Neural progenitor cell (in vitro differentiated cells): ENCODE measurements around the gene GDAP2. TPM values are rescaled to one million over a fixed set of nuclear protein-coding genes. Genes with fewer than 3 reads are reported as not detected.

Source experiments
- DNase-seq: peaks from one replicate; pipeline ENCODE4 v3.0.0-alpha.2; 2016; ENCODE audit warnings: low spot score
- H2AFZ ChIP-seq: fragments of 200-600 bp; sonication (generic); replicated peaks from 2 replicates; pipeline ENCODE4 v1.6.1; 2016; ENCODE audit warnings: antibody characterized with exemption
- H3F3A ChIP-seq: fragments of 200-600 bp; sonication (generic); 2 replicates; pipeline ENCODE4 v1.6.1; 2016; ENCODE audit warnings: antibody characterized with exemption, low read depth
- H3K27ac ChIP-seq: fragments of 200-600 bp; sonication (generic); 2 replicates; pipeline ENCODE4 v1.5.1; 2016; ENCODE audit warnings: mild to moderate bottlenecking
- H3K27me3 ChIP-seq: fragments of 200-600 bp; sonication (generic); 2 replicates; pipeline ENCODE4 v1.6.1; 2016; ENCODE audit warnings: mild to moderate bottlenecking, moderate library complexity
- H3K36me3 ChIP-seq: fragments of 200-600 bp; sonication (generic); 2 replicates; pipeline ENCODE4 v1.5.1; 2016
- H3K4me1 ChIP-seq: fragments of 200-600 bp; sonication (generic); 2 replicates; pipeline ENCODE4 v1.6.1; 2016; ENCODE audit warnings: mixed run types
- H3K4me2 ChIP-seq: fragments of 200-600 bp; sonication (generic); 2 replicates; pipeline ENCODE4 v1.6.1; 2016
- H3K4me3 ChIP-seq: fragments of 200-600 bp; sonication (generic); 2 replicates; pipeline ENCODE4 v1.5.1; 2016
- H3K79me2 ChIP-seq: fragments of 200-600 bp; sonication (generic); 2 replicates; pipeline ENCODE4 v1.6.1; 2016; ENCODE audit warnings: low read depth
- H3K9ac ChIP-seq: fragments of 200-600 bp; sonication (generic); 2 replicates; pipeline ENCODE4 v1.6.1; 2016
- H3K9me3 ChIP-seq: fragments of 200-600 bp; sonication (generic); 2 replicates; pipeline ENCODE4 v1.5.1; 2016; ENCODE audit warnings: low read depth
- H4K20me1 ChIP-seq: fragments of 200-600 bp; sonication (generic); 2 replicates; pipeline ENCODE4 v1.6.1; 2016; ENCODE audit warnings: low read depth
- H3K27ac Mint-ChIP-seq: 3 replicates; pipeline ENCODE4 v1.8.0; 2021; ENCODE audit warnings: mixed read lengths
- H3K27me3 Mint-ChIP-seq: 2 replicates; pipeline ENCODE4 v1.8.0; 2022; ENCODE audit warnings: low read depth, mild to moderate bottlenecking, inconsistent platforms, moderate library complexity, mixed read lengths; ENCODE audit not compliant: insufficient read depth
- H3K36me3 Mint-ChIP-seq: 3 replicates; pipeline ENCODE4 v1.8.0; 2021; ENCODE audit warnings: mixed read lengths
- H3K4me1 Mint-ChIP-seq: 3 replicates; pipeline ENCODE4 v1.8.0; 2021; ENCODE audit warnings: mixed read lengths
- H3K4me3 Mint-ChIP-seq: 3 replicates; pipeline ENCODE4 v1.8.0; 2021; ENCODE audit warnings: mild to moderate bottlenecking, moderate library complexity, mixed read lengths
- H3K9me3 Mint-ChIP-seq: 3 replicates; pipeline ENCODE4 v1.8.0; 2020; ENCODE audit warnings: mixed read lengths
- EZH2 ChIP-seq: fragments of 200-600 bp; sonication (generic); IDR thresholded peaks from 2 replicates; pipeline ENCODE4 v1.6.1; 2017; ENCODE audit warnings: antibody characterized with exemption, mild to moderate bottlenecking, moderate library complexity
- EZH2phosphoT487 ChIP-seq: fragments of 200-600 bp; sonication (generic); IDR thresholded peaks from 2 replicates; pipeline ENCODE4 v1.6.1; 2017; ENCODE audit warnings: antibody characterized with exemption
- total RNA-seq: library from RNA; depleted of rRNA; stranded (reverse); fragments of >200 nt; gene quantifications from 2 replicates; pipeline ENCODE4 v1.2.3, GENCODE V29; 2015; ENCODE audit warnings: low replicate concordance
- TF ChIP-seq, protein P1 (sequence below): fragments of 200-600 bp; sonication (generic); IDR thresholded peaks from 2 replicates; pipeline ENCODE4 v1.5.1; 2017; ENCODE audit warnings: antibody characterized with exemption, mild to moderate bottlenecking

Gene GDAP2
- total RNA-seq, 1 donor from 2014 or later = 32.0 TPM

DNA sequence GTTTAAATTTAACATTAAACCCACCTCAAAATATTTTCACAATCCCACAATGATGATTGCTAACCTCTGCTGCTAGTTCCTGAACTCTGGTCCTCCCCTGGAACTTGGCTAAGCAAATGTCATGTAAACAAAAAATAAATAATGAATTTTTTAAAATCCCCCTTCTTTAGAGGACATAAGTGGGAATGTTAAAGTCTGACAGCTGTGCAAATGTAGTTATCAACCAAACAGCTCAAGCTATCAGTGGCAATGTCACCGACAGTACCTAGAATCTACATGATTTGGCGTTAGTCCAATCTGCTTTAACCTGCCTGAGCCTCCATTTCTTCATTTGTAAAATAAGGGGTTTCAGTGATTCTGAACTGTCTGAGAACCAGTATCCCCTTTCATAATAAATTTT lies 67.7 kb downstream of the GDAP2 start:
- Mint-ChIP-seq H3K9me3 (no peaks in the 10 kb centered on the region), H3K36me3 (peaks cover 7% of the 10 kb centered on the region), H3K27ac (no peak overlapping the region), H3K27me3 (no peaks in the 10 kb centered on the region), H3K4me1 (no peaks in the 10 kb centered on the region), H3K4me3 (no peak overlapping the region)
- H3K36me3 ChIP-seq = no peaks in the 10 kb centered on the region
- H3F3A ChIP-seq = no peaks in the 10 kb centered on the region
- TF ChIP-seq, protein P1, sequence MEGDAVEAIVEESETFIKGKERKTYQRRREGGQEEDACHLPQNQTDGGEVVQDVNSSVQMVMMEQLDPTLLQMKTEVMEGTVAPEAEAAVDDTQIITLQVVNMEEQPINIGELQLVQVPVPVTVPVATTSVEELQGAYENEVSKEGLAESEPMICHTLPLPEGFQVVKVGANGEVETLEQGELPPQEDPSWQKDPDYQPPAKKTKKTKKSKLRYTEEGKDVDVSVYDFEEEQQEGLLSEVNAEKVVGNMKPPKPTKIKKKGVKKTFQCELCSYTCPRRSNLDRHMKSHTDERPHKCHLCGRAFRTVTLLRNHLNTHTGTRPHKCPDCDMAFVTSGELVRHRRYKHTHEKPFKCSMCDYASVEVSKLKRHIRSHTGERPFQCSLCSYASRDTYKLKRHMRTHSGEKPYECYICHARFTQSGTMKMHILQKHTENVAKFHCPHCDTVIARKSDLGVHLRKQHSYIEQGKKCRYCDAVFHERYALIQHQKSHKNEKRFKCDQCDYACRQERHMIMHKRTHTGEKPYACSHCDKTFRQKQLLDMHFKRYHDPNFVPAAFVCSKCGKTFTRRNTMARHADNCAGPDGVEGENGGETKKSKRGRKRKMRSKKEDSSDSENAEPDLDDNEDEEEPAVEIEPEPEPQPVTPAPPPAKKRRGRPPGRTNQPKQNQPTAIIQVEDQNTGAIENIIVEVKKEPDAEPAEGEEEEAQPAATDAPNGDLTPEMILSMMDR = no peak
- TF ChIP-seq EZH2 (no peak), EZH2phosphoT487 (no peak)
- no peak overlapping the region for H3K4me3 ChIP-seq
- H3K9me3 ChIP-seq = no peaks in the 10 kb centered on the region
- H3K79me2 ChIP-seq = no peaks in the 10 kb centered on the region
- H2AFZ ChIP-seq = no peak overlapping the region
- no peak overlapping the region for H3K9ac ChIP-seq
- no peak overlapping the region for H3K27ac ChIP-seq
- H3K27me3 ChIP-seq = no peaks in the 10 kb centered on the region
- H3K4me2 ChIP-seq = no peak overlapping the region
- no peak for DNase-seq
- H3K4me1 ChIP-seq = no peaks in the 10 kb centered on the region
- no peaks in the 10 kb centered on the region for H4K20me1 ChIP-seq

DNA sequence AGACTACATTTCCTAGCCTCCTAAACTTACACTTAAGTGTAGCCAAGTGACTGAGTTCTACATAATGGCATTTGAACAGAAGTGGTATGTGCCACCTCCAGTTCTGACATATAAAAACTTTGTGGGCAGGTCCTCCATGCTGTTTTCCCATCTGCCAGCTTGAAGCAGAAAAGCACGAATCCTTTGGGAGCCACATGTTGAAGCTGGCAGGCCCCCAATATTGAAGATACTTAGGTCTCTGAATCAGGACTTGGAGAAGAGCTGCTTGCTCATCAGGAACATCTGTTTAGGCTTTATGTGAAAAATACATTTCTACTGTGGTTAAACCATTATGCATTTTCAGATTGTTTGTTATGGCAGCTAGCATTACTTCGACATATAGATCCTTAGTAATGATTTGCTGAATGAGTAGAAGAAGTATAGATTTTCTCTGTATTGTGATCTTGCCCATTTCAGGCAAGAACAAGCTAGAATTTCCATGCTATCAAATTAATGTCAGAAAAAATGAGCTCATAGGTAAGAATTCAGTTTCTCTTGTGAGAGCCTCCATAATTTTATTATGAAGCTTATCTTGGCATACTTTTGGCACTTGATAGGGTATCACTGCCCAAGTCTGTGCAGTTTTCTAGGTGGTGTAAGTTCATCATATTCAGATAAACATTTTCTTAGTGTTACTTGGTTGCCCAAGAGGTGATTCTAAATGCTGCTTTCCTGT lies 68.4 kb downstream of the GDAP2 start:
- Histone ChIP-seq H3K9me3 (no peaks in the 10 kb centered on the region), H3K4me1 (no peaks in the 10 kb centered on the region), H3K27ac (no peak overlapping the region), H3K9ac (no peak overlapping the region), H2AFZ (no peak overlapping the region), H4K20me1 (no peaks in the 10 kb centered on the region), H3K27me3 (no peaks in the 10 kb centered on the region), H3K4me2 (no peak overlapping the region), H3F3A (no peaks in the 10 kb centered on the region), H3K36me3 (no peaks in the 10 kb centered on the region), H3K79me2 (no peaks in the 10 kb centered on the region), H3K4me3 (no peak overlapping the region)
- Mint-ChIP-seq H3K4me1 (no peaks in the 10 kb centered on the region), H3K9me3 (no peaks in the 10 kb centered on the region), H3K27ac (no peak overlapping the region), H3K36me3 (peaks cover 5% of the 10 kb centered on the region), H3K27me3 (no peaks in the 10 kb centered on the region), H3K4me3 (no peak overlapping the region)
- TF ChIP-seq, protein P1 = no peak
- TF ChIP-seq EZH2 (no peak), EZH2phosphoT487 (no peak)
- DNase-seq = no peak

DNA sequence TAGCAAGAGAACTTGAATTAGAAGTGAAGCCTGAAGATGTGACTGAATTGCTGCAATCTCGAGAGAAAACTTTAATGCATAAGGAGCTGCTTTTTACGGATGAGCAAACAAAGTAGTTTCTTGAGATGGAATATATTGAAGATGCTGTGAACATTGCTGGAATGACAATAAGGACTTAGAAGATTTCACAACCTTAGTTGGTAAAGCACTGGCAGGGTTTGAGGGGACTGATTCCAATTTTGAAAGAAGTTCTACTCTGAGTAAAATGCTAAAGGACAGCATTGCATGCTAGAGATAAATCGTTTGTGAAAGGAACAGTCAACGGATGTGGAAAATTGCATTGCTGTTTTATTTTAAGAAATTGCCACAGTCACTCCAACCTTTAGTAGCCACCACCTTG lies 69.5 kb downstream of the GDAP2 start:
- Mint-ChIP-seq H3K27ac (no peak overlapping the region), H3K4me3 (no peak overlapping the region)

More for the DNA sequence above, 69.5 kb downstream of the GDAP2 start:
- no peak for DNase-seq
- H4K20me1 ChIP-seq = no peaks in the 10 kb centered on the region
- H3K36me3 Mint-ChIP-seq = no peaks in the 10 kb centered on the region
- no peak overlapping the region for H3K4me2 ChIP-seq
- no peaks in the 10 kb centered on the region for H3K27me3 Mint-ChIP-seq
- no peaks in the 10 kb centered on the region for H3K27me3 ChIP-seq
- TF ChIP-seq, protein P1 = no peak
- TF ChIP-seq EZH2phosphoT487 (no peak), EZH2 (no peak)
- no peaks in the 10 kb centered on the region for H3K9me3 Mint-ChIP-seq
- no peaks in the 10 kb centered on the region for H3K9me3 ChIP-seq
- H3K79me2 ChIP-seq = no peaks in the 10 kb centered on the region
- no peak overlapping the region for H2AFZ ChIP-seq
- no peaks in the 10 kb centered on the region for H3K36me3 ChIP-seq
- H3K4me3 ChIP-seq = no peak overlapping the region
- no peak overlapping the region for H3K9ac ChIP-seq
- no peaks in the 10 kb centered on the region for H3K4me1 ChIP-seq
- H3F3A ChIP-seq = no peaks in the 10 kb centered on the region
- no peaks in the 10 kb centered on the region for H3K4me1 Mint-ChIP-seq
- H3K27ac ChIP-seq = no peak overlapping the region
